Measurements from ENCODE around the gene SYNE4. TPM values are rescaled to one million over a fixed set of nuclear protein-coding genes. Genes with fewer than 3 reads are reported as not detected.
A peak's percentile ranks its signal among the peaks of the same experiment; 100 is the strongest.

The SYNE4 gene
- total and polyA plus RNA-seq, 2 of the 13 experiments (the other 11 are each of a cell fraction or from before 2014, with no cell fraction given): 13.7 to 23.0 TPM

DNA sequence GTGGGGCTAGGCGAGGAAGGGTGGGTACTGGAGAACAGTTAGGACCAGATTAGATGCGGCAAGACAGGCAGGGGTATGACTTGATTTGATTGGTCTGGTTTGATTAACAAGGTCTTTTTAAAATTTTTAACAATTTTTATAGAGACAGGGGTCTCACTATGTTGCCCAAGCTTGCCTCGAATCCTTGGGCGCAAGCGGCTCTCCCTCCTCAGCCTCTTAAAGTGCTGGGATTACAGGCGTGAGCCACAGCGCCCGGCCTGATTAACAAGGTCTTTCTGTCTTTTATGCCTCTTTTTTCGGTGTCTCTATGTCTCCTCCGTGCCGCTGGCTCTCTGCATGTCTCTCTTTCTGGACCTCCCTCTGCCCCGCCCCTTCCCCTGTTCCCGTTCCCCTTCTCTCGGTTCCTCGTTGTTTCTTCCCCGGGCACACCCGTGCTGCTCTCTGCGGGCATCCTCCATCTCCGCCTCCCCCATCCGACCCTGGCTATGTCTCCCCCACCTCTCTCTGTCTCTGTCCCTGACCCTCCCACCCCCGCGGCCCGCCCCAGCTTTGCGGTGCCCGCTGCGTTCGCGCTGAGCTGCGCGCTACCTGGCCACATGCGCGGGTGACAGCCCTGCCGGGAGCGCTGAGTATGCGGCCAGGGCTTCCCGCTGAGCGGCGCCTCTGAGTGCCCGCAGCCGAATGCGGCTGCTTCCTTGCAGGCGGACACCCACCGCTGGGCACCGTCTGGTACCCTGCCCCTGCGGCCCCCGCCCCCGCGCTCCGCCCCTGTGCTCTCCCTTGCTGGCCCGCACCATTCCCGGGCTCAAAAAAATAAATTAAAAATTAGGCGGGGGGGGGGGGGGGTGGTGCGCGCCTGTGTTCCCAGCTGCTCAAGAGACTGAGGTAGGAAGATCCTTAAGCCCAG, 21.7 kb downstream of the SYNE4 start (continued):
- TF ChIP-seq, protein P1, sequence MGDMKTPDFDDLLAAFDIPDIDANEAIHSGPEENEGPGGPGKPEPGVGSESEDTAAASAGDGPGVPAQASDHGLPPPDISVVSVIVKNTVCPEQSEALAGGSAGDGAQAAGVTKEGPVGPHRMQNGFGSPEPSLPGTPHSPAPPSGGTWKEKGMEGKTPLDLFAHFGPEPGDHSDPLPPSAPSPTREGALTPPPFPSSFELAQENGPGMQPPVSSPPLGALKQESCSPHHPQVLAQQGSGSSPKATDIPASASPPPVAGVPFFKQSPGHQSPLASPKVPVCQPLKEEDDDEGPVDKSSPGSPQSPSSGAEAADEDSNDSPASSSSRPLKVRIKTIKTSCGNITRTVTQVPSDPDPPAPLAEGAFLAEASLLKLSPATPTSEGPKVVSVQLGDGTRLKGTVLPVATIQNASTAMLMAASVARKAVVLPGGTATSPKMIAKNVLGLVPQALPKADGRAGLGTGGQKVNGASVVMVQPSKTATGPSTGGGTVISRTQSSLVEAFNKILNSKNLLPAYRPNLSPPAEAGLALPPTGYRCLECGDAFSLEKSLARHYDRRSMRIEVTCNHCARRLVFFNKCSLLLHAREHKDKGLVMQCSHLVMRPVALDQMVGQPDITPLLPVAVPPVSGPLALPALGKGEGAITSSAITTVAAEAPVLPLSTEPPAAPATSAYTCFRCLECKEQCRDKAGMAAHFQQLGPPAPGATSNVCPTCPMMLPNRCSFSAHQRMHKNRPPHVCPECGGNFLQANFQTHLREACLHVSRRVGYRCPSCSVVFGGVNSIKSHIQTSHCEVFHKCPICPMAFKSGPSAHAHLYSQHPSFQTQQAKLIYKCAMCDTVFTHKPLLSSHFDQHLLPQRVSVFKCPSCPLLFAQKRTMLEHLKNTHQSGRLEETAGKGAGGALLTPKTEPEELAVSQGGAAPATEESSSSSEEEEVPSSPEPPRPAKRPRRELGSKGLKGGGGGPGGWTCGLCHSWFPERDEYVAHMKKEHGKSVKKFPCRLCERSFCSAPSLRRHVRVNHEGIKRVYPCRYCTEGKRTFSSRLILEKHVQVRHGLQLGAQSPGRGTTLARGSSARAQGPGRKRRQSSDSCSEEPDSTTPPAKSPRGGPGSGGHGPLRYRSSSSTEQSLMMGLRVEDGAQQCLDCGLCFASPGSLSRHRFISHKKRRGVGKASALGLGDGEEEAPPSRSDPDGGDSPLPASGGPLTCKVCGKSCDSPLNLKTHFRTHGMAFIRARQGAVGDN (CRISPR knock-in tag; IDR thresholded peaks at IDR 0.05): peak; percentile 51
- TF ChIP-seq GFI1 (CRISPR knock-in tag; IDR thresholded peaks at IDR 0.05; ENCODE audit: borderline replicate concordance) (no peak), ARNT2 (CRISPR knock-in tag; IDR thresholded peaks at IDR 0.05; ENCODE audit: low read depth) (no peak), KDM4B (CRISPR knock-in tag; IDR thresholded peaks at IDR 0.05) (no peak), TBX3 (IDR thresholded peaks at IDR 0.05; ENCODE audit: borderline replicate concordance) (no peak), TAF1 (CRISPR knock-in tag; IDR thresholded peaks at IDR 0.05) (no peak), PCBP1 (IDR thresholded peaks at IDR 0.05; ENCODE audit: borderline replicate concordance, low read depth, low read length) (no peak), ZNF549 (CRISPR knock-in tag; IDR thresholded peaks at IDR 0.05) (no peak), ZSCAN21 (CRISPR knock-in tag; IDR thresholded peaks at IDR 0.05; ENCODE audit: borderline replicate concordance) (0 out of 2 replicates have a peak, but pooled peaks have one; percentile 41), IRX3 (CRISPR knock-in tag; IDR thresholded peaks at IDR 0.05; ENCODE audit: borderline replicate concordance, low read depth) (no peak), NFKBIZ (CRISPR knock-in tag; IDR thresholded peaks at IDR 0.05) (no peak), KLF15 (CRISPR knock-in tag; IDR thresholded peaks at IDR 0.05; ENCODE audit: borderline replicate concordance) (no peak), ONECUT2 (CRISPR knock-in tag; IDR thresholded peaks at IDR 0.05) (no peak), HNRNPL (IDR thresholded peaks at IDR 0.05; ENCODE audit: low read depth, low read length) (no peak)
- TF ChIP-seq, protein P2, sequence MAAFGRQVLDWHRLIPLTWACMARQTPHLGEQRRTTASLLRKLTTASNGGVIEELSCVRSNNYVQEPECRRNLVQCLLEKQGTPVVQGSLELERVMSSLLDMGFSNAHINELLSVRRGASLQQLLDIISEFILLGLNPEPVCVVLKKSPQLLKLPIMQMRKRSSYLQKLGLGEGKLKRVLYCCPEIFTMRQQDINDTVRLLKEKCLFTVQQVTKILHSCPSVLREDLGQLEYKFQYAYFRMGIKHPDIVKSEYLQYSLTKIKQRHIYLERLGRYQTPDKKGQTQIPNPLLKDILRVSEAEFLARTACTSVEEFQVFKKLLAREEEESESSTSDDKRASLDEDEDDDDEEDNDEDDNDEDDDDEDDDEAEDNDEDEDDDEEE (CRISPR knock-in tag; IDR thresholded peaks at IDR 0.05): no peak
- TF ChIP-seq, protein P3, sequence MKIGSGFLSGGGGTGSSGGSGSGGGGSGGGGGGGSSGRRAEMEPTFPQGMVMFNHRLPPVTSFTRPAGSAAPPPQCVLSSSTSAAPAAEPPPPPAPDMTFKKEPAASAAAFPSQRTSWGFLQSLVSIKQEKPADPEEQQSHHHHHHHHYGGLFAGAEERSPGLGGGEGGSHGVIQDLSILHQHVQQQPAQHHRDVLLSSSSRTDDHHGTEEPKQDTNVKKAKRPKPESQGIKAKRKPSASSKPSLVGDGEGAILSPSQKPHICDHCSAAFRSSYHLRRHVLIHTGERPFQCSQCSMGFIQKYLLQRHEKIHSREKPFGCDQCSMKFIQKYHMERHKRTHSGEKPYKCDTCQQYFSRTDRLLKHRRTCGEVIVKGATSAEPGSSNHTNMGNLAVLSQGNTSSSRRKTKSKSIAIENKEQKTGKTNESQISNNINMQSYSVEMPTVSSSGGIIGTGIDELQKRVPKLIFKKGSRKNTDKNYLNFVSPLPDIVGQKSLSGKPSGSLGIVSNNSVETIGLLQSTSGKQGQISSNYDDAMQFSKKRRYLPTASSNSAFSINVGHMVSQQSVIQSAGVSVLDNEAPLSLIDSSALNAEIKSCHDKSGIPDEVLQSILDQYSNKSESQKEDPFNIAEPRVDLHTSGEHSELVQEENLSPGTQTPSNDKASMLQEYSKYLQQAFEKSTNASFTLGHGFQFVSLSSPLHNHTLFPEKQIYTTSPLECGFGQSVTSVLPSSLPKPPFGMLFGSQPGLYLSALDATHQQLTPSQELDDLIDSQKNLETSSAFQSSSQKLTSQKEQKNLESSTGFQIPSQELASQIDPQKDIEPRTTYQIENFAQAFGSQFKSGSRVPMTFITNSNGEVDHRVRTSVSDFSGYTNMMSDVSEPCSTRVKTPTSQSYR (CRISPR knock-in tag; IDR thresholded peaks at IDR 0.05; ENCODE audit: borderline replicate concordance): no peak
- TF ChIP-seq, protein P4, sequence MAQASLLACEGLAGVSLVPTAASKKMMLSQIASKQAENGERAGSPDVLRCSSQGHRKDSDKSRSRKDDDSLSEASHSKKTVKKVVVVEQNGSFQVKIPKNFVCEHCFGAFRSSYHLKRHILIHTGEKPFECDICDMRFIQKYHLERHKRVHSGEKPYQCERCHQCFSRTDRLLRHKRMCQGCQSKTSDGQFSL (CRISPR knock-in tag; IDR thresholded peaks at IDR 0.05): no peak
- TF ChIP-seq, protein P5, sequence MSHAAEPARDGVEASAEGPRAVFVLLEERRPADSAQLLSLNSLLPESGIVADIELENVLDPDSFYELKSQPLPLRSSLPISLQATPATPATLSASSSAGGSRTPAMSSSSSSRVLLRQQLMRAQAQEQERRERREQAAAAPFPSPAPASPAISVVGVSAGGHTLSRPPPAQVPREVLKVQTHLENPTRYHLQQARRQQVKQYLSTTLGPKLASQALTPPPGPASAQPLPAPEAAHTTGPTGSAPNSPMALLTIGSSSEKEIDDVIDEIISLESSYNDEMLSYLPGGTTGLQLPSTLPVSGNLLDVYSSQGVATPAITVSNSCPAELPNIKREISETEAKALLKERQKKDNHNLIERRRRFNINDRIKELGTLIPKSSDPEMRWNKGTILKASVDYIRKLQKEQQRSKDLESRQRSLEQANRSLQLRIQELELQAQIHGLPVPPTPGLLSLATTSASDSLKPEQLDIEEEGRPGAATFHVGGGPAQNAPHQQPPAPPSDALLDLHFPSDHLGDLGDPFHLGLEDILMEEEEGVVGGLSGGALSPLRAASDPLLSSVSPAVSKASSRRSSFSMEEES (CRISPR knock-in tag; IDR thresholded peaks at IDR 0.05): no peak

Measured in HepG2 (cell line).